ENCODE measurements around the gene TOX3.

Gene TOX3

GRCh38 chr16:52440248-52440647 lies 106.7 kb downstream of the TOX3 start:
- H3K27ac ChIP-seq = no peak overlapping the region
- no peak for TF ChIP-seq ZFX (IDR thresholded peaks at IDR 0.05; ENCODE audit: borderline replicate concordance)
- no peak for TF ChIP-seq CTCF (IDR thresholded peaks at IDR 0.05)

GRCh38 chr16:52439750-52440149 lies 107.2 kb downstream of the TOX3 start:
- no peak overlapping the region for H3K27ac ChIP-seq
- TF ChIP-seq CTCF (IDR thresholded peaks at IDR 0.05) (no peak), ZFX (IDR thresholded peaks at IDR 0.05; ENCODE audit: borderline replicate concordance) (no peak)

- TF ChIP-seq CTCF (IDR thresholded peaks at IDR 0.05) (no peak), ZFX (IDR thresholded peaks at IDR 0.05; ENCODE audit: borderline replicate concordance) (no peak)
These were observed 107.7 kb downstream of the TOX3 start for GRCh38 chr16:52439171-52439701.

GRCh38 chr16:52437277-52437670 lies 109.7 kb downstream of the TOX3 start:
- H3K27ac ChIP-seq = no peak overlapping the region
- TF ChIP-seq ZFX (IDR thresholded peaks at IDR 0.05; ENCODE audit: borderline replicate concordance) = no peak
- TF ChIP-seq CTCF (IDR thresholded peaks at IDR 0.05) = no peak

More at GRCh38 chr16:52439171-52439701, 107.7 kb downstream of the TOX3 start:
- peak overlapping the region; percentile 3; the same call in 1 of the 2 replicates for H3K27ac ChIP-seq

GRCh38 chr16:52436339-52437276 lies 110.3 kb downstream of the TOX3 start:
- no peak for TF ChIP-seq CTCF (IDR thresholded peaks at IDR 0.05)
- no peak for TF ChIP-seq ZFX (IDR thresholded peaks at IDR 0.05; ENCODE audit: borderline replicate concordance)
- peak overlapping the region; percentile 49; the same call in 1 of the 2 replicates for H3K27ac ChIP-seq

- H3K27ac ChIP-seq = peak overlapping the region; percentile 49
- TF ChIP-seq CTCF (IDR thresholded peaks at IDR 0.05) = no peak
- TF ChIP-seq ZFX (IDR thresholded peaks at IDR 0.05; ENCODE audit: borderline replicate concordance) = no peak
These were observed 112.7 kb downstream of the TOX3 start for GRCh38 chr16:52434224-52434623.

- TF ChIP-seq ZFX (IDR thresholded peaks at IDR 0.05; ENCODE audit: borderline replicate concordance) (no peak), CTCF (IDR thresholded peaks at IDR 0.05) (no peak)
- peak overlapping the region; percentile 49 for H3K27ac ChIP-seq
These were observed 113.3 kb downstream of the TOX3 start for GRCh38 chr16:52433643-52434042.
